CD4-positive, alpha-beta T cell (primary cell): ENCODE data around the gene RNF5. TPM values are rescaled to one million over a fixed set of nuclear protein-coding genes. Genes with fewer than 3 reads are reported as not detected.
A peak's percentile ranks its signal among the peaks of the same experiment; 100 is the strongest.

ENCODE experiments used
- ATAC-seq: fragments of 200-7000 bp; cut with Tn5 transposase; one replicate; pipeline ENCODE4 v1.10.0; 2022; ENCODE audit warnings: mild to moderate bottlenecking; ENCODE audit not compliant: poor library complexity
- CTCF ChIA-PET: fragments of 350-600 bp; sonication (Branson Sonifier 250); formaldehyde crosslinking; loops from one replicate; lab custom pipeline; 2021; ENCODE audit warnings: antibody characterized with exemption, inconsistent platforms; lab: Charles Lee
- POLR2A ChIA-PET: fragments of 350-600 bp; sonication (Branson Sonifier 250); formaldehyde crosslinking; loops from one replicate; lab custom pipeline; 2021; ENCODE audit warnings: antibody characterized with exemption, inconsistent platforms; lab: Charles Lee
- DNase-seq, 14 experiments: peaks; one replicate each; pipeline ENCODE4 v3.0.0-alpha.2; 2013 to 2020; ENCODE audit warnings: mixed read lengths in 2 of 14
- H3K27ac ChIP-seq, 2 donors: one replicate each; pipeline versions ENCODE4 v1.5.1 to v1.7.0; 2013; ENCODE audit warnings: low read length in 2 of 2, low read depth in 1 of 2, mild to moderate bottlenecking in 1 of 2
- H3K27me3 ChIP-seq, 2 experiments: 1 replicate in 1 of 2; 2 replicates in 1 of 2; pipeline versions ENCODE4 v1.6.1 to v1.7.0; 2013; ENCODE audit warnings: low read length in 2 of 2, control low read depth in 1 of 2, mild to moderate bottlenecking in 1 of 2, moderate library complexity in 1 of 2; ENCODE audit not compliant: insufficient read depth in 2 of 2, control insufficient read depth in 1 of 2
- H3K36me3 ChIP-seq: one replicate; pipeline ENCODE4 v1.6.1; 2013; ENCODE audit warnings: low read length, control low read depth; ENCODE audit not compliant: insufficient read depth
- H3K4me1 ChIP-seq: one replicate; pipeline ENCODE4 v1.6.1; 2013; ENCODE audit warnings: low read length, control low read depth; ENCODE audit not compliant: insufficient read depth
- H3K4me3 ChIP-seq: one replicate; pipeline ENCODE4 v1.5.1; 2013; ENCODE audit warnings: mild to moderate bottlenecking, low read length, moderate library complexity
- H3K9me3 ChIP-seq, 2 experiments: 1 replicate in 1 of 2; 2 replicates in 1 of 2; pipeline versions ENCODE4 v1.6.1 to v1.7.0; 2013; ENCODE audit warnings: low read length in 2 of 2, mild to moderate bottlenecking in 2 of 2, control low read depth in 1 of 2, moderate library complexity in 1 of 2; ENCODE audit not compliant: control insufficient read depth in 1 of 2, insufficient read depth in 1 of 2
- H3K27ac Mint-ChIP-seq: one replicate; pipeline ENCODE4 v1.8.0; 2020; ENCODE audit warnings: mixed read lengths
- H3K27me3 Mint-ChIP-seq: one replicate; pipeline ENCODE4 v1.8.0; 2021; ENCODE audit warnings: mixed read lengths
- H3K36me3 Mint-ChIP-seq: one replicate; pipeline ENCODE4 v1.8.0; 2021; ENCODE audit warnings: low read depth, mixed read lengths
- H3K4me1 Mint-ChIP-seq: one replicate; pipeline ENCODE4 v1.8.0; 2021; ENCODE audit warnings: low read depth, mixed read lengths
- H3K4me3 Mint-ChIP-seq: one replicate; pipeline ENCODE4 v1.8.0; 2020; ENCODE audit warnings: mild to moderate bottlenecking, mixed read lengths
- H3K9me3 Mint-ChIP-seq: one replicate; pipeline ENCODE4 v1.8.0; 2020; ENCODE audit warnings: mixed read lengths
- intact Hi-C, 2 experiments: fragments of 100-400 bp; cut with DNase I in 1 of 2; cut with micrococcal nuclease in 1 of 2; formaldehyde crosslinking; loops; one replicate each; pipeline versions ENCODE4 v1.15.1 to v1.9.0; 2023 to 2025; cut with DNase I, micrococcal nuclease
- total RNA-seq, 174 experiments: library from RNA in 2 of 174; stranded (reverse) in 2 of 174; gene quantifications; one replicate each; pipeline ENCODE4 v1.2.3 and lab custom pipeline; 2021 to 2026
- TF ChIP-seq, protein P1 (sequence below): fragments of 200-600 bp; IDR thresholded peaks from one replicate; pipeline ENCODE4 v1.8.0; 2022; ENCODE audit warnings: antibody characterized with exemption, mild to moderate bottlenecking

The RNF5 gene
- total RNA-seq, 2 experiments from 2014 or later, result 9.6 to 9.9 TPM

DNA sequence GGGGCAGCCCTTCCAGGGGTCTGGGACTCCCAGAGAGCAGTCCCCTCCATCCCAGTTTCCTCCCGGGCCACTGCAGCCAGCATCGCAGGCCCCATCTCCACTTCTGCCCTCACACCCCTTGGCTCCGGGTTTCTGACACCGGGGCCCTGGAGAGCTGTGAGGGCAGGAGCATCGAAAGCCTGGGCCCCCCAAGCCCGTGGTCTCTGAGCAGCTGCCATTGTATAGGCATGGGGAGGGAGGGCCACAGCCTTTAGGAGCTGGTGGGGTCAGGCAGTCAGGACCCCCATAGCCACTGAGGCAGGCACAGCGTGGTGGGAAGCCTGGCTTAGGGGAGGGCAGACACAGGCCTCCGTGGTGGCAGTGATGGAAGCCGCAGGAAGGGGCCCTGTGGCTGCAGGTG lies 24.0 kb downstream of the RNF5 start:
- Mint-ChIP-seq H3K4me3 (no peak overlapping the region), H3K4me1 (no peaks in the 10 kb centered on the region), H3K27ac (no peak overlapping the region), H3K36me3 (no peaks in the 10 kb centered on the region), H3K9me3 (no peaks in the 10 kb centered on the region), H3K27me3 (peaks cover 3% of the 10 kb centered on the region)
- ChIA-PET POLR2A (no interaction called here), CTCF (no interaction called here)
- Histone ChIP-seq H3K9me3 (no peaks in the 10 kb centered on the region), H3K36me3 (no peaks in the 10 kb centered on the region), H3K4me1 (peaks cover 2% of the 10 kb centered on the region), H3K27me3 (peaks cover 0 to 2% of the 10 kb centered on the region in 2 experiments), H3K27ac (no peak overlapping the region), H3K4me3 (no peak overlapping the region)
- intact Hi-C loops, result loop anchor here in 1 of 2 experiments (5.0 kb wide), 1 partner anchor 40 kb away; no protein-coding TSS in a partner anchor
- TF ChIP-seq, protein P1, sequence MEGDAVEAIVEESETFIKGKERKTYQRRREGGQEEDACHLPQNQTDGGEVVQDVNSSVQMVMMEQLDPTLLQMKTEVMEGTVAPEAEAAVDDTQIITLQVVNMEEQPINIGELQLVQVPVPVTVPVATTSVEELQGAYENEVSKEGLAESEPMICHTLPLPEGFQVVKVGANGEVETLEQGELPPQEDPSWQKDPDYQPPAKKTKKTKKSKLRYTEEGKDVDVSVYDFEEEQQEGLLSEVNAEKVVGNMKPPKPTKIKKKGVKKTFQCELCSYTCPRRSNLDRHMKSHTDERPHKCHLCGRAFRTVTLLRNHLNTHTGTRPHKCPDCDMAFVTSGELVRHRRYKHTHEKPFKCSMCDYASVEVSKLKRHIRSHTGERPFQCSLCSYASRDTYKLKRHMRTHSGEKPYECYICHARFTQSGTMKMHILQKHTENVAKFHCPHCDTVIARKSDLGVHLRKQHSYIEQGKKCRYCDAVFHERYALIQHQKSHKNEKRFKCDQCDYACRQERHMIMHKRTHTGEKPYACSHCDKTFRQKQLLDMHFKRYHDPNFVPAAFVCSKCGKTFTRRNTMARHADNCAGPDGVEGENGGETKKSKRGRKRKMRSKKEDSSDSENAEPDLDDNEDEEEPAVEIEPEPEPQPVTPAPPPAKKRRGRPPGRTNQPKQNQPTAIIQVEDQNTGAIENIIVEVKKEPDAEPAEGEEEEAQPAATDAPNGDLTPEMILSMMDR, result no peak
- DNase-seq, result peak in 1 of 14 experiments; percentile 15
- ATAC-seq, result no peak

DNA sequence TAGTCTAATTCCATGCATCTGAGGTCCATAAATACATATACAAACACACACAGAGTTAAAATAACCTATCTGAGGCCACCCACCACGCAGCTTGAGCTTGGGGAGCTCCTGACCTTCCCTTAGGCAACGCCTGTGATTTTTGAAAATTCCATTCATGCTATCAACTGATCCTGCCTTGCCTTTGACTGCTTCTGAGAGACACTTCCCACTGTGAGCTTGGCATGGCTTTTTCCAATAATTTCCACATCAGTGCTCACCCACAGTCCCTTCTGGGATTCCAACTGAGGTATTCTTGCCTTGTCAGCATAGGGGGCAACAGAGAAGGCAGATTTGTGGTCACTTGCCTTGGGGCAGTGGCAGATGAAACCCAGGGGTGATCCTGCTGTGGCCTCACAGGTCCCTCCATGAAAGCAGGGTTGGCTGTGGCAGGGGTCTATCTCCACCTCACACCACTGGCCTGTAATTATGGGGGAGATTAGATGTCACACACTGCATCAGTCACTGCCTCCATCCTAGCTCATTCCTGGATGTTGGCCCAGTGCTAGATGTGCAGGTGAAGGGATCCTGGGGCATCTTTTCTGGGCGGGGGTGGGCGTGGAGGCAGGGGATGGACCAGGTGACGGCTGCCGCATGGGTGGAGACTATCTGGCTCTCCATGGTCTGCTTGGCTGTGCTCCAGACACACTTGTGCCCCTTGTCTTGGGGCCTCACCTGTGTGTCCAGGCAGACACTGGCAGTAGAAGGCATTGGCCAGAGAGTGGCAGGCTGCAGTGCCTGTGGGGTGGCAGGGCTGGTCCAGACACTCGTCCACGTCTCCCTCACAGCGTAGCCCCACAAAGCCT lies 25.4 kb downstream of the RNF5 start:
- H3K27ac ChIP-seq, result no peak overlapping the region
- no peak overlapping the region for H3K4me3 ChIP-seq
- Mint-ChIP-seq H3K27ac (no peak overlapping the region), H3K4me1 (no peaks in the 10 kb centered on the region), H3K9me3 (no peaks in the 10 kb centered on the region), H3K4me3 (no peak overlapping the region), H3K36me3 (no peaks in the 10 kb centered on the region), H3K27me3 (peaks cover 3% of the 10 kb centered on the region)
- H3K4me1 ChIP-seq, result no peaks in the 10 kb centered on the region
- CTCF ChIA-PET, result no interaction called here
- POLR2A ChIA-PET, result no interaction called here
- H3K27me3 ChIP-seq, result peaks cover 0 to 2% of the 10 kb centered on the region in 2 experiments
- ATAC-seq (no peak), DNase-seq (peak in 1 of 14 experiments; percentile 8)
- H3K36me3 ChIP-seq, result no peaks in the 10 kb centered on the region
- TF ChIP-seq, protein P1, result no peak
- intact Hi-C loops, result loop anchor here in 1 of 2 experiments (5.0 kb wide), 1 partner anchor 39 kb away; no protein-coding TSS in a partner anchor
- H3K9me3 ChIP-seq, result no peaks in the 10 kb centered on the region

DNA sequence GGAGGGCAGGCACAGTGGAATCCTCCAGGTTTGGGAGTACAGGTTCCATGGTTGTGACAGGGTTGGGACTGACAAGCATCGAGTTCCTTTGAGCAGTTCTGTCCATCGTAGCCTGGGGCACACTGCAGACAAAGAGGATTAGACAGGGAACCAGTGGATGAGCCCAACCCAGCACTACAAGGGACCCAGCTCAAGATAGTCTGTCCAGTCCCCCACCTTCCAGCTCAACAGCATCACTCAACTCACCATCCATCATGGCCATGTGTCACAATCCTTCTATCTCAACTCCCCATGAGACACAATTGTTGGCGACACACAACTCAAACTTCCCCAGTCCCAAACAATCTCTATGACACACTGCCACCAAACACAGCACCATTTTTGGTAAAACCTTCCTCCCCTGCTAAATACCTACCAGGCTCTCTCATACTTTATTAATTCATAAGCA lies 26.1 kb downstream of the RNF5 start:
- ChIA-PET POLR2A (interaction anchor here (1.1 kb wide), 1 partner anchor 11 kb away, joined by 3 read pairs; no protein-coding TSS in a partner anchor), CTCF (no interaction called here)
- DNase-seq (no peak), ATAC-seq (no peak)
- H3K4me1 ChIP-seq, result no peaks in the 10 kb centered on the region
- Mint-ChIP-seq H3K27ac (no peak overlapping the region), H3K27me3 (peaks cover 3% of the 10 kb centered on the region), H3K4me3 (no peak overlapping the region), H3K4me1 (no peaks in the 10 kb centered on the region), H3K36me3 (no peaks in the 10 kb centered on the region), H3K9me3 (no peaks in the 10 kb centered on the region)
- intact Hi-C loops, result loop anchor here in 1 of 2 experiments (5.0 kb wide), 1 partner anchor 38 kb away; no protein-coding TSS in a partner anchor
- peaks cover 0 to 2% of the 10 kb centered on the region in 2 experiments for H3K27me3 ChIP-seq
- H3K27ac ChIP-seq, result no peak overlapping the region
- TF ChIP-seq, protein P1, result no peak
- no peaks in the 10 kb centered on the region for H3K9me3 ChIP-seq
- H3K4me3 ChIP-seq, result no peak overlapping the region
- no peaks in the 10 kb centered on the region for H3K36me3 ChIP-seq
